HEK293 (cell line): ENCODE measurements around the gene CREG2.

Experiments
- CTCF ChIA-PET: fragments of 350-600 bp; formaldehyde crosslinking; extraction: SDS; loops from one replicate; lab custom pipeline; 2021; ENCODE audit warnings: antibody characterized with exemption; lab: Yijun Ruan, JAX
- POLR2A ChIA-PET: fragments of 300-600 bp; formaldehyde crosslinking; extraction: SDS; loops from one replicate; lab custom pipeline; 2020; ENCODE audit warnings: antibody characterized with exemption, inconsistent platforms; lab: Yijun Ruan, JAX
- H3K27ac ChIP-seq: fragments of 200-500 bp; sonication (Bioruptor generic); 2 replicates; pipeline ENCODE4 v1.5.1; 2014; ENCODE audit warnings: low read depth, low read length, control low read depth, inconsistent platforms; ENCODE audit errors: extremely low read depth
- H3K36me3 ChIP-seq, 2 experiments: fragments of 200-500 bp in 1 of 2; sonication (Bioruptor generic) in 1 of 2; 1 replicate in 1 of 2; 2 replicates in 1 of 2; pipeline ENCODE4 v1.5.1; 2014 to 2017; ENCODE audit warnings: inconsistent platforms in 2 of 2, low read length in 2 of 2; ENCODE audit not compliant: control insufficient read depth in 2 of 2, insufficient read depth in 1 of 2
- H3K4me1 ChIP-seq: fragments of 200-500 bp; sonication (Bioruptor generic); 2 replicates; pipeline ENCODE4 v1.5.1; 2014; ENCODE audit warnings: mild to moderate bottlenecking, low read length, inconsistent platforms; ENCODE audit not compliant: control insufficient read depth, insufficient read depth
- H3K4me3 ChIP-seq: 2 replicates; pipeline ENCODE4 v1.5.1; 2011; ENCODE audit warnings: low read depth, mild to moderate bottlenecking, control low read depth, low read length, moderate library complexity
- H3K9me3 ChIP-seq: fragments of 200-500 bp; sonication (Bioruptor generic); 2 replicates; pipeline ENCODE4 v1.5.1; 2014; ENCODE audit warnings: low read depth, low read length, inconsistent platforms; ENCODE audit not compliant: control insufficient read depth, insufficient read depth
- PRDM2 ChIP-seq: fragments of 450-650 bp; formaldehyde crosslinking; IDR thresholded peaks from 2 replicates; pipeline ENCODE4 v1.5.1; 2016; ENCODE audit warnings: missing biosample characterization, missing genetic modification characterization, borderline replicate concordance
- SCRT1 ChIP-seq: fragments of 450-650 bp; formaldehyde crosslinking; IDR thresholded peaks from 2 replicates; pipeline ENCODE4 v1.5.1; 2016; ENCODE audit warnings: missing biosample characterization, missing genetic modification characterization, borderline replicate concordance
- SCRT2 ChIP-seq: fragments of 450-650 bp; formaldehyde crosslinking; IDR thresholded peaks from 2 replicates; pipeline ENCODE4 v1.5.1; 2016; ENCODE audit warnings: missing biosample characterization, missing genetic modification characterization
- ZBTB26 ChIP-seq: fragments of 450-650 bp; formaldehyde crosslinking; optimal IDR thresholded peaks from 2 replicates; pipeline ENCODE3; 2016; ENCODE audit warnings: missing biosample characterization, mild to moderate bottlenecking, missing genetic modification characterization
- ZFHX2 ChIP-seq: fragments of 450-650 bp; formaldehyde crosslinking; conservative IDR thresholded peaks from 2 replicates; pipeline ENCODE4 v1.5.1; 2016; ENCODE audit warnings: missing biosample characterization, missing genetic modification characterization
- ZFP37 ChIP-seq: fragments of 450-650 bp; formaldehyde crosslinking; IDR thresholded peaks from 2 replicates; pipeline ENCODE4 v1.5.1; 2016; ENCODE audit warnings: missing biosample characterization, missing genetic modification characterization
- ZFP69B ChIP-seq: fragments of 450-650 bp; formaldehyde crosslinking; IDR thresholded peaks from 2 replicates; pipeline ENCODE4 v1.5.1; 2016; ENCODE audit warnings: missing biosample characterization, missing genetic modification characterization
- ZIC2 ChIP-seq: fragments of 450-650 bp; formaldehyde crosslinking; IDR thresholded peaks from 2 replicates; pipeline ENCODE4 v1.5.1; 2016; ENCODE audit warnings: missing biosample characterization, missing genetic modification characterization
- ZNF155 ChIP-seq: fragments of 450-650 bp; formaldehyde crosslinking; IDR thresholded peaks from 2 replicates; pipeline ENCODE4 v1.5.1; 2016; ENCODE audit warnings: missing biosample characterization, missing genetic modification characterization
- ZNF266 ChIP-seq: fragments of 450-650 bp; formaldehyde crosslinking; IDR thresholded peaks from 2 replicates; pipeline ENCODE4 v1.5.1; 2016; ENCODE audit warnings: missing biosample characterization, missing genetic modification characterization, low read depth
- ZNF488 ChIP-seq: fragments of 450-650 bp; formaldehyde crosslinking; IDR thresholded peaks from 2 replicates; pipeline ENCODE4 v1.5.1; 2016; ENCODE audit warnings: missing biosample characterization, missing genetic modification characterization
- ZNF561 ChIP-seq: fragments of 450-650 bp; IDR thresholded peaks from 2 replicates; pipeline ENCODE4 v1.5.1; 2018; ENCODE audit warnings: missing biosample characterization, missing genetic modification characterization, borderline replicate concordance
- ZNF596 ChIP-seq: fragments of 450-650 bp; IDR thresholded peaks from 2 replicates; pipeline ENCODE4 v1.5.0; 2018; ENCODE audit warnings: missing biosample characterization, mild to moderate bottlenecking, missing genetic modification characterization, moderate library complexity
- ZNF664 ChIP-seq: fragments of 450-650 bp; formaldehyde crosslinking; IDR thresholded peaks from 2 replicates; pipeline ENCODE4 v1.5.1; 2016; ENCODE audit warnings: missing biosample characterization, missing genetic modification characterization
- ZNF704 ChIP-seq: fragments of 450-650 bp; formaldehyde crosslinking; IDR thresholded peaks from 2 replicates; pipeline ENCODE4 v1.5.1; 2016; ENCODE audit warnings: missing biosample characterization, missing genetic modification characterization
- ZNF785 ChIP-seq: fragments of 450-650 bp; formaldehyde crosslinking; IDR thresholded peaks from 2 replicates; pipeline ENCODE4 v1.5.1; 2016; ENCODE audit warnings: missing biosample characterization, missing genetic modification characterization
- ZNF843 ChIP-seq: fragments of 450-650 bp; formaldehyde crosslinking; IDR thresholded peaks from 2 replicates; pipeline ENCODE4 v1.5.1; 2016; ENCODE audit warnings: missing biosample characterization, missing genetic modification characterization

CREG2 gene

GRCh38 chr2:101364878-101365277 lies 22.4 kb downstream of the CREG2 start (continued):
- TF ChIP-seq PRDM2 (tag by site-specific recombination) = no peak
- no peak for TF ChIP-seq ZNF561 (tag by site-specific recombination)
- peak; percentile 85 for TF ChIP-seq ZFHX2 (tag by site-specific recombination)
- no peak for TF ChIP-seq ZNF843 (tag by site-specific recombination)
- no peak for TF ChIP-seq ZNF785

GRCh38 chr2:101362777-101363176 lies 24.5 kb downstream of the CREG2 start:
- H3K4me1 ChIP-seq = no peaks in the 10 kb centered on the region
- TF ChIP-seq PRDM2 (tag by site-specific recombination) = no peak
- peak; percentile 71; the same call in 1 of the 2 replicates for TF ChIP-seq SCRT2 (tag by site-specific recombination)
- TF ChIP-seq SCRT1 (tag by site-specific recombination) = 0 out of 2 replicates have a peak, but pooled peaks have one; percentile 11
- TF ChIP-seq ZIC2 (tag by site-specific recombination) = 0 out of 2 replicates have a peak, but pooled peaks have one; percentile 25
- POLR2A ChIA-PET = no interaction called here
- CTCF ChIA-PET = interaction anchor here (1.1 to 2.2 kb wide), 3 partner anchors 13 to 24 kb away, joined by 4 to 9 read pairs (median 5); partner anchors contain the start of gene CREG2
- no peak overlapping the region for H3K27ac ChIP-seq
- no peaks in the 10 kb centered on the region for H3K9me3 ChIP-seq
- H3K4me3 ChIP-seq = no peak overlapping the region
- no peaks in the 10 kb centered on the region for H3K36me3 ChIP-seq

- POLR2A ChIA-PET = no interaction called here
- no peaks in the 10 kb centered on the region for H3K9me3 ChIP-seq
- H3K36me3 ChIP-seq = no peaks in the 10 kb centered on the region
- CTCF ChIA-PET = interaction anchor here (1.1 to 2.2 kb wide), 3 partner anchors 13 to 25 kb away, joined by 4 to 9 read pairs (median 5); partner anchors contain the start of gene CREG2
- no peak overlapping the region for H3K4me3 ChIP-seq
- H3K27ac ChIP-seq = no peak overlapping the region
- H3K4me1 ChIP-seq = no peaks in the 10 kb centered on the region
- TF ChIP-seq ZNF488 (no peak), ZFP37 (tag by site-specific recombination) (no peak), ZNF664 (tag by site-specific recombination) (no peak), ZNF155 (tag by site-specific recombination) (no peak), ZNF596 (tag by site-specific recombination) (no peak), ZBTB26 (tag by site-specific recombination) (no peak), ZFP69B (tag by site-specific recombination) (no peak), ZNF704 (tag by site-specific recombination) (no peak), ZFHX2 (tag by site-specific recombination) (no peak), ZNF266 (no peak)
Measured at GRCh38 chr2:101362316-101362715, 25.0 kb downstream of the CREG2 start.
